Dendritic cell treated with granulocyte-macrophage colony-stimulating factor and Interleukin-4, amounts not matched to agents 40 ng/mL and 50 ng/mL, for 4 days (primary cell): ENCODE results near the gene SLCO3A1.

Experiments used
- H3K27ac Mint-ChIP-seq: one replicate; pipeline ENCODE4 v1.8.0; 2022; ENCODE audit warnings: mild to moderate bottlenecking, mixed read lengths
- H3K27me3 Mint-ChIP-seq: one replicate; pipeline ENCODE4 v1.8.0; 2022; ENCODE audit warnings: mild to moderate bottlenecking, mixed read lengths
- H3K36me3 Mint-ChIP-seq: one replicate; pipeline ENCODE4 v1.8.0; 2022; ENCODE audit warnings: low read depth, mixed read lengths
- H3K4me1 Mint-ChIP-seq: one replicate; pipeline ENCODE4 v1.8.0; 2022; ENCODE audit warnings: low read depth, mixed read lengths
- H3K4me3 Mint-ChIP-seq: one replicate; pipeline ENCODE4 v1.8.0; 2022; ENCODE audit warnings: mild to moderate bottlenecking, moderate library complexity, mixed read lengths
- H3K9me3 Mint-ChIP-seq: one replicate; pipeline ENCODE4 v1.8.0; 2022; ENCODE audit warnings: mixed read lengths
- intact Hi-C: fragments of 100-400 bp; cut with micrococcal nuclease; formaldehyde crosslinking; loops from one replicate; pipeline ENCODE4 v1.15.0; 2022

The SLCO3A1 gene

DNA sequence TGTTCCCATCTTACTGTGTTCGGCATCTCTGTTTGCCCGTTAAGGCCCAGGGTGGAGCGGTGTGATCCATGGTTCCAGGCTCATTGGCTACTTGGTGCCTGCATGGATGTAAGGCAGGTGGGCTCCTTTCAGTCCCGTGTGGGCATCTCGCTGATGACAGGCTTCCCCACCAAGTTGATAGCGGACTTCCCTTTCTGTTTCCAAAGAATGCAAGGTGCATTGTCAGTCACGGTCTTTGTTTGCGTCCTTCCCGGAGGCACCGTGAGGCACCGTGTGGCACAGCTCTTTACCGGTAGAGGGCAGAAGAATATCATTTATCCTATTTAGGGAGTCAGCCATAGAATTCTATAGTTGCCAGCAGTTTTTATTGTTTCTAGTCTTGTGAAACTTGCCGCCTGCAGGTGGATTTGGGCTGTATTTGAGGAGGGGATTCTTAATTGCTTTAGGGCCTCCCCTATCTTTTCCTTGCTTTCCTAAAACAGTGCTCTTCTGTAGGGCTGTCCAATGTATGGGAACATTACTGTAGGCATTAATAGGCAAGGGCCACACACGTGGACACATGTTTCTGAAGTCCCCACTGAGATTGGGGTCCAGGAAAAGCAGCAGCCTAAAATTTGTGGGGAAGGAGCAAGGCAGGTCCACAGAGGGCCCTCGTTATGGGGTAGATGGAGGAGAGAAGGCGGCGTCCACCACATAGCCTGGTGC lies 244.1 kb downstream of the SLCO3A1 start:
- peaks cover 69% of the 10 kb centered on the region for H3K36me3 Mint-ChIP-seq
- no peak overlapping the region for H3K4me3 Mint-ChIP-seq
- intact Hi-C loops = loop anchor here (5.0 kb wide), 1 partner anchor 615 kb away; no protein-coding TSS in a partner anchor
- no peaks in the 10 kb centered on the region for H3K27me3 Mint-ChIP-seq
- peaks cover 62% of the 10 kb centered on the region for H3K4me1 Mint-ChIP-seq
- no peaks in the 10 kb centered on the region for H3K9me3 Mint-ChIP-seq
- peak overlapping the region; percentile 1 for H3K27ac Mint-ChIP-seq

DNA sequence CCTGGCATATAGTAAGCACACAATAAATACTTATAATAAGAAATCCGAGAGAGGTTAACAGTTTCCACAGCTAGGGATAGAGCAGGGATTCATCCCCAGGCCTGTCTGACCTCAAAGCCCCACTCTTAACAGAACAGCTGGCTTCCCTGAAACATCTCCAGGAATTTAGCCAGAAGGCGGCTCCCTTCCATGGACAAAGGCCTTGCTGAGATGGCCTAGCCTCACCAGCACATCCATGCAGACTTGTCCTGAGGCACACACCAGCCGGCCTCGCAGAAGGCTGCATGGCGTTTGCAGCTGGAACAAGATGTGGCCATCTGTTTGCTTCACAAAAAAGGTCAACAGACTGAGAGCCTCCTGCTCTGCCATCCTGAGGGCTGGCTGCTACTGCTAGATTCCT lies 245.4 kb downstream of the SLCO3A1 start:
- H3K4me1 Mint-ChIP-seq = peaks cover 50% of the 10 kb centered on the region
- H3K36me3 Mint-ChIP-seq = peaks cover 81% of the 10 kb centered on the region
- intact Hi-C loops = loop anchor here (5.0 kb wide), 1 partner anchor 613 kb away; no protein-coding TSS in a partner anchor
- H3K4me3 Mint-ChIP-seq = no peak overlapping the region
- no peaks in the 10 kb centered on the region for H3K9me3 Mint-ChIP-seq
- H3K27ac Mint-ChIP-seq = no peak overlapping the region
- H3K27me3 Mint-ChIP-seq = no peaks in the 10 kb centered on the region

DNA sequence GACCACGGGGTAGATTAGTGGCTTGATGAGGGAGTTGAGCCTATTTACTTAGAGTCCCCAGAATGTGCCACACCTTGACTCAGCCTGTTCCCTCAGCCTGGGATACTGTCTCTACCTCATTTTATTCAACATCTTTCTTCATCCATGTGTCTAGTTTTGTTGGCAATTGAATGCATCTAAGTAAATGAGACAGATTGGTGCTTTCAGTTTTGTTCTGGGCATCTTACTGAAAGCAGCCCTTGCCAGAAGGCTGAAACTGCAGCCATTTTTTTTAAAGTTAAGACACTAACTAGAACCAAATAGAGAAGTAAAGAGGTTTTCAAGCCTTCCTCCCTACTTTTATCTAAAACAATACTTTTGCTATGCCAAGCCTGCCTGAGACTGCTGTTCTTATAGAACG lies 246.8 kb downstream of the SLCO3A1 start:
- Mint-ChIP-seq H3K9me3 (no peaks in the 10 kb centered on the region), H3K4me1 (peaks cover 40% of the 10 kb centered on the region), H3K4me3 (no peak overlapping the region), H3K27me3 (no peaks in the 10 kb centered on the region), H3K36me3 (peaks cover 86% of the 10 kb centered on the region), H3K27ac (no peak overlapping the region)
- intact Hi-C loops = no loop called here

DNA sequence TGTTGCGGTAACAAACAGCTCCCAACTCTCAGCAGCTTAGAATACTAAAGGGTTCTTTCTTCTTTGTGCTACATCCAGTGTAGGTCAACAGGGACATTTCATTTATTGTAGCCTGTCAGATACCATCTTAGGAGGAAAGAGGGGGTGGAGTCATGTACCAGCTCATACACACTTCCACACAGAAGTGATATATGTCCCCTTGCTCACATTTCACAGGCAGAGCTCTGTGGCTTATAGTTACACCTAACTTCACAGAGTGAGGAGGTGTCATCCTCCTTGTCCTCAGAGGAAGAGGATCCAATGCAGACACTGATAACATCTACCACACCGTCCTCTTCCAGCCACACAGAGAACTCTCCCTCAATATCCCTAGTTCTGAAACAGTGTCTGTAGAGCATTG lies 247.2 kb downstream of the SLCO3A1 start:
- intact Hi-C loops = no loop called here
- Mint-ChIP-seq H3K27ac (no peak overlapping the region), H3K27me3 (no peaks in the 10 kb centered on the region), H3K4me3 (no peak overlapping the region), H3K9me3 (no peaks in the 10 kb centered on the region), H3K36me3 (peaks cover 87% of the 10 kb centered on the region), H3K4me1 (peaks cover 35% of the 10 kb centered on the region)

DNA sequence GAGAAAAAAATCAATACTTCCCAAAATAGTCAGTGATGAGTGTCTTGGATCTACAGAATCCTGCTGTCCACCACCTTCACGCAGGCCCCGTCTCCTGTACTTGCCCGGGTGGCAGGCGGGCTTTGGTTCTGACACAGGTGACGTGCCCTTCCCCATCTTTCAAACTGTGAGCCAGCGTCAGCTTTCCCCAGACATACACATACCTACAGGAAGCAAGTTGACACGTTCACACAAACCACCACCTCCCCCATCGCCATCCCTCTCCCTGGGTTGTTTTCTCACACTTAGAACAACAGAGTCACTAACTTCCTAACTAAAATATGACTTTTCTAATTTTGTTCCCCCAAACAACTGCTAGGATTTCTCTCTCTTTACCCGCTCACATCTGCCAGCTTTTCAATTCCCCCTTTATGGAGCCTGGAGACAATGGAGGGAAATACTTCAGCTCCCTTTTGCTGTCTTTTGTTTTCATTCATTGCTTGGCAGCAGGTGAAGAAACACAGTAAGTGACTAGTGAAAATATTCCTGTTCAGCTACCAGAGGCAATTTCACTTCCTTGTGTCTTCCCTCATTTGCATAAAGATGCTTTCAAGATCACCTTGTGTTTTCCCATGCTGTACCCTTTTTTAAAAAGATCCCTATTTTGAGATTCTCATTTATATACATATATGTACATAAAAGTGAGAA lies 248.3 kb downstream of the SLCO3A1 start:
- H3K36me3 Mint-ChIP-seq = peaks cover 87% of the 10 kb centered on the region
- intact Hi-C loops = no loop called here
- no peaks in the 10 kb centered on the region for H3K27me3 Mint-ChIP-seq
- H3K27ac Mint-ChIP-seq = no peak overlapping the region
- H3K4me1 Mint-ChIP-seq = peaks cover 24% of the 10 kb centered on the region
- no peak overlapping the region for H3K4me3 Mint-ChIP-seq
- H3K9me3 Mint-ChIP-seq = no peaks in the 10 kb centered on the region

DNA sequence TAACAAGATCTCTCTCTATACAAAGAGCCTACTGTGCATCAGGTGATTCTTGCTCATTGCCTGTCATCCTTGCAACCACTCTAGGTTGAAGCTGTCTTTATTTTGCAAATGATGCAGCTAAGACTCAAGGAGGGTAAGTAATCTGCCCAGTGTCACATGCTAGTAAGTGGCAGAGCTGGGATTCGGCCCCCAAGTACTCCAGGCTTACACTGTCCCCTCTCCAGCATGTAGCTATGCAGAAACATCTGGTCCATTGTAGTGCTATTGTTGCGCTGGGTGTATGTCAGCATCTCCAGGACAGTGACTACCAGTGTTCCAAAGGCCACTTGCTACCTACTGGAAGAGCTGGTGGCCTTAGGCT lies 248.9 kb downstream of the SLCO3A1 start:
- Mint-ChIP-seq H3K27me3 (no peaks in the 10 kb centered on the region), H3K36me3 (peaks cover 85% of the 10 kb centered on the region), H3K4me1 (peaks cover 19% of the 10 kb centered on the region), H3K9me3 (no peaks in the 10 kb centered on the region), H3K4me3 (no peak overlapping the region), H3K27ac (no peak overlapping the region)
- intact Hi-C loops = no loop called here

DNA sequence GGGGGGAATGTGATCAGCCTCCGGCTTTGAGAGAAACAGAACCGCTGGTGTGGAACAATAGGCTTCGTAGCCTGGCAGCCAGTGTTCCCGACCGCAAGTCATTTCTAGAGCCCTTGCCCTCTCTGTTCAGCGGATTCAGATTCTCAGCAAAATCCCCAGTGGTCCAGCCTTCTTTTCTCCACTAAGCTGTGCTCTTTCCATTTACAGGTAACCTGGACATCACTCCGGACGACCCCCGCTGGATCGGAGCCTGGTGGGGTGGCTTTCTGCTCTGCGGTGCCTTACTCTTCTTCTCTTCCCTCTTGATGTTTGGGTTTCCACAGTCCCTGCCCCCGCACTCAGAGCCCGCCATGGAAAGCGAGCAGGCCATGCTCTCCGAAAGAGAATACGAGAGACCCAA lies 250.6 kb downstream of the SLCO3A1 start:
- no peak overlapping the region for H3K4me3 Mint-ChIP-seq
- no peaks in the 10 kb centered on the region for H3K9me3 Mint-ChIP-seq
- no peak overlapping the region for H3K27ac Mint-ChIP-seq
- no peaks in the 10 kb centered on the region for H3K27me3 Mint-ChIP-seq
- peaks cover 11% of the 10 kb centered on the region for H3K4me1 Mint-ChIP-seq
- peaks cover 91% of the 10 kb centered on the region for H3K36me3 Mint-ChIP-seq
- intact Hi-C loops = no loop called here

DNA sequence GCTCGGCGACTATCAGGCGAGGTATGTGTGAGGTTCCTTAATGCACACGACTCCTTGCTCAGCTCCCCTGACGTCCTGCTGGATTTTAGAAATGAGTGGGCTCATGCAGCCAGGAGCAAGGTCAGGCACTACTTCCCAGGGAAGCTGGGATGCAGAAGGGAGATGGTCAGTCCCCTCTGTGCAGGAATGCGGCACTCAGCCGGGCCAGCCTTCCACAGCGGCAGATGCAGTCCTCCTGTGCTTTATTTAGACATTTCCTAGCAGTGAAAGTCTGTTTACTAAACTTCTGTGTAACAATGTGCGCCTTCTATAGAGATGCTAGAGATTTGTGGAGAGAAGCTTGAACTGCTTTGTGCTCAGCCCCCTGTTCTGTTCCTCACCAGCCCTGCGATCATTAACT lies 252.1 kb downstream of the SLCO3A1 start:
- H3K27ac Mint-ChIP-seq = no peak overlapping the region
- H3K4me3 Mint-ChIP-seq = no peak overlapping the region
- H3K27me3 Mint-ChIP-seq = no peaks in the 10 kb centered on the region
- H3K4me1 Mint-ChIP-seq = peaks cover 7% of the 10 kb centered on the region
- intact Hi-C loops = no loop called here
- no peaks in the 10 kb centered on the region for H3K9me3 Mint-ChIP-seq
- H3K36me3 Mint-ChIP-seq = peaks cover 89% of the 10 kb centered on the region

DNA sequence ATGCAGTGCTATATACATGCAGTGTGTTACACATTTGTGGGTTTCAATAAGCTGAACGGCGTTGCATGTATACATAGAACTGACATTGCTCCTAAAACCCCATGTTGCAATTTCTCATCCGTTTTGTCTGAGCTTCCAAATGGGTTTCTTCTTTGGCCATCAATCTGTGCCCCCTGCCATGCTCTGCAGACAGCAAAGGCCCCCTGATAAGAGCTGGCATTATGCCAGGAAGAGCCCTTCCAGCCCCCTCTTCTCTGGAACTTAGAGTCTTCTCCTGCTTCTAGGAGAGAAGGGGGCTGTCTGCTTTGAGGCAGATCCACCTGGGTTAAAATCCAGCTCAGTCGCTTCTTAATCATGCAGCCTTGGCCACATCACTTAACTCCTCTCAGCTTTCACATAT lies 254.0 kb downstream of the SLCO3A1 start:
- Mint-ChIP-seq H3K4me1 (no peaks in the 10 kb centered on the region), H3K27ac (no peak overlapping the region), H3K36me3 (peaks cover 90% of the 10 kb centered on the region), H3K27me3 (no peaks in the 10 kb centered on the region), H3K9me3 (no peaks in the 10 kb centered on the region), H3K4me3 (no peak overlapping the region)
- intact Hi-C loops = no loop called here

DNA sequence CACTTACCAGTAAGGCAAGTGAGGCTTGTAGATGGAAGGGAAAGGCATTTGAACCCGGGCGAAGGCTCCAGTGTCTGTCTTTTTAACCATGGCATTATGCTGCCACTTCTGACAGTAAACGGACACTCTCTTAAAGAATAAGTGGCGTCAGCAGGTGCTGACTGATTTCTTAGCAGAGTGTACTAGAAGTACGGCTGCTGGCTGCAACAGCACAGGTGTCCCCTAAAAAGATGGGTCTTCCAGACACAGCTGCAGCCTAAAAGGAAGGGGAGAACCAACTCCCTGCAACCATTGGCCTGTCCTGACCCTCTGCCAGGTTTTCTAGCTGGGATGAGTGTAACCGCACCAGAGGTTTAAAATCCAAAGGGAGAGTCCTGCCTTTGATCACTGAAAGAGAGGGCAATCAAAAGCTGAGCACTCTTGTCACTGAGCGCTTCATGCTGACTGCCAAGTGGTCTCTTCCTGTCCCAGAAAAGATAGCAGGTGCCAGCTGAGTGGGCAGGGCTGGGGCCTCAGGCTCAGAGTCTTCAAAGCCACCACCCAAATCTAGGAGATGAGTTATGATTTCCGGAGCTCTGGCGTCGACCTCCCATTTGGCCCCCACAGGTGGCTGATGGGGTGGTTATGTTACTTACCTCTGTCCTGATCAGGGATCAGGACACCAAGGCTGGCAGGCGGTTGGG lies 255.8 kb downstream of the SLCO3A1 start:
- Mint-ChIP-seq H3K4me3 (no peak overlapping the region), H3K36me3 (peaks cover 89% of the 10 kb centered on the region), H3K9me3 (no peaks in the 10 kb centered on the region), H3K27me3 (no peaks in the 10 kb centered on the region), H3K27ac (no peak overlapping the region), H3K4me1 (no peaks in the 10 kb centered on the region)
- intact Hi-C loops = no loop called here

DNA sequence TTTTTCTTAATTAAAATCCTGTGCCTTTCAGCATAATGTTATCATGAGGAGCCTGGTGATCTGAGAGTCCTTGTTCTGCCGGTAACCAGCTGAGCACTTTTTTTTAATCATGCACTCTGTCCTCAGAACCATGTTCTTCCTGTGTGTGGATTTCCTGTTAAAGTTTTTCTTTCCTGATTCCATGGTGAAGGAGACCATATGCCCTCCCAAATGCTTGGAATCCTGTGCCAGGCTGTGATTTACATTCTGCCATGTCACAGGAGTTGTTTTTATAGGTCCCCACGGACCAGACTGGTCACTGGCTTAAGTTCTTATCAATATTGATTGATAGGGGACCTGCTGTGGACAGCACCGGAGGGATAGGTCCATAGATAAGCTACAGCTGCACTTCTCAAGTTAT lies 257.8 kb downstream of the SLCO3A1 start:
- intact Hi-C loops = no loop called here
- H3K4me3 Mint-ChIP-seq = no peak overlapping the region
- H3K27ac Mint-ChIP-seq = no peak overlapping the region
- no peaks in the 10 kb centered on the region for H3K4me1 Mint-ChIP-seq
- H3K9me3 Mint-ChIP-seq = no peaks in the 10 kb centered on the region
- peaks cover 93% of the 10 kb centered on the region for H3K36me3 Mint-ChIP-seq
- H3K27me3 Mint-ChIP-seq = no peaks in the 10 kb centered on the region

DNA sequence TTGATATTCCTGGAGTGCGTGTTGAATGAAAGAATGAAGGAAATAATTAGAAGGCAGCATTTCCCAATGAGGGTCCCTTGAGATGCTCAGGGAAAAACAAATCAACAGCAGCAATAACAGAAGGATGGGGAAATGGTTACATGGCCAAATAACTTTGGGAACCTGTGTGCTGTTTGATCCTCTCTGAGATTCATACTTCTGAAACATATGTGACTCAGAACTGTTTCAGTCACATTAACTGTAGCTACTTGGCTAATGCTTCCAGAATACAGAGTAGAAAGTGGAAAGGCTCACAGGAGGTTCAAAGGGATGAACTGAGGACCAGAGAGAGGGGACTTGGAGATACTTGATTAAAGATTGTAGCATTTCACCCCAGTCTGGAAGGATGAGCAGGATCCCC lies 258.2 kb downstream of the SLCO3A1 start:
- Mint-ChIP-seq H3K27me3 (no peaks in the 10 kb centered on the region), H3K27ac (no peak overlapping the region), H3K36me3 (peaks cover 90% of the 10 kb centered on the region), H3K4me3 (no peak overlapping the region), H3K9me3 (no peaks in the 10 kb centered on the region), H3K4me1 (no peaks in the 10 kb centered on the region)
- intact Hi-C loops = no loop called here

DNA sequence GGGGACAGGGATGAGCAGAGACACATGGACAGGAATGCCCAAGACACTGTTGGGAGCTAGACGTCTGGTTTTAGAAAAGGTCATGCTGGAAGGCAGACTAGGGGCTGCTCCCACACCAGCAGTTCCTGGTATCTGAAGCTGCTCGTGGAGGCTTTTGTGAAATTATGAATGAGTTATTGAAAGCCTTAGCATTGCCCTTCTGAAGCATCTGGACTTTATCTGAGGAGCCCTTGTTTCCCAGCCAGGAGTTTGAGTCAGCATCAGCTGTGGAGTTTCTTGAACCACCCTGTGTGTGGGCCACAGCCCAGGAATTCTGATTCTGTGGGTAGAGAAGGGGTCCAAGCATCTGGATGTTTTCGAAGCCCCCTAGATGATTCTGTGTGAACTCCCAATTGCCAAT lies 258.7 kb downstream of the SLCO3A1 start:
- Mint-ChIP-seq H3K9me3 (no peaks in the 10 kb centered on the region), H3K27ac (no peak overlapping the region), H3K4me3 (no peak overlapping the region), H3K36me3 (peaks cover 88% of the 10 kb centered on the region), H3K27me3 (no peaks in the 10 kb centered on the region), H3K4me1 (no peaks in the 10 kb centered on the region)
- intact Hi-C loops = no loop called here

DNA sequence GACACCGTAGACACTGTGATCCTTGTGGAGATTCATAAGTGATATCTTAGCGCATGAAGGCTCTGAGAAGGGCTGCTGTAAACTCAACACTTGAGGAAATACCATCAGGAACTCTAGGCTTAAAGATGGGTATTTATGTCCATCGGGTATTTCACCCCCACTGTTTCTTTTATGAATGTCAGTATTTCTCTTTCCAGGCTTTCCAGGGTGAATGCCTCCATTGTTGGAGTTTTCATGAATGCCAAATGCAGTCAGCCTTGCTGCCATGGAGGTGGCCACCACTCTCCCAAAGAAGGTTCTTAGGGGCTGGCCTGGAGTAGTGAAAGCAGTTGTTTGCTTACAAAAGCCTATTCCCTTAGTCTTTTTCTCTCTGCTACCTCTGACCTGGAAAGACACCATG lies 259.2 kb downstream of the SLCO3A1 start:
- Mint-ChIP-seq H3K9me3 (no peaks in the 10 kb centered on the region), H3K27ac (no peak overlapping the region), H3K36me3 (peaks cover 83% of the 10 kb centered on the region), H3K4me3 (no peak overlapping the region), H3K4me1 (no peaks in the 10 kb centered on the region), H3K27me3 (no peaks in the 10 kb centered on the region)
- intact Hi-C loops = loop anchor here (1.0 kb wide), 1 partner anchor 9 kb away; no protein-coding TSS in a partner anchor
